ENCODE data around the gene SLC17A7. TPM values are rescaled to one million over a fixed set of nuclear protein-coding genes. Genes with fewer than 3 reads are reported as not detected.
A peak's percentile ranks its signal among the peaks of the same experiment; 100 is the strongest.

The SLC17A7 gene
- total RNA-seq, 4 donors from 2014 or later, result 1.1 to 1.7 (median 1.2) TPM

DNA sequence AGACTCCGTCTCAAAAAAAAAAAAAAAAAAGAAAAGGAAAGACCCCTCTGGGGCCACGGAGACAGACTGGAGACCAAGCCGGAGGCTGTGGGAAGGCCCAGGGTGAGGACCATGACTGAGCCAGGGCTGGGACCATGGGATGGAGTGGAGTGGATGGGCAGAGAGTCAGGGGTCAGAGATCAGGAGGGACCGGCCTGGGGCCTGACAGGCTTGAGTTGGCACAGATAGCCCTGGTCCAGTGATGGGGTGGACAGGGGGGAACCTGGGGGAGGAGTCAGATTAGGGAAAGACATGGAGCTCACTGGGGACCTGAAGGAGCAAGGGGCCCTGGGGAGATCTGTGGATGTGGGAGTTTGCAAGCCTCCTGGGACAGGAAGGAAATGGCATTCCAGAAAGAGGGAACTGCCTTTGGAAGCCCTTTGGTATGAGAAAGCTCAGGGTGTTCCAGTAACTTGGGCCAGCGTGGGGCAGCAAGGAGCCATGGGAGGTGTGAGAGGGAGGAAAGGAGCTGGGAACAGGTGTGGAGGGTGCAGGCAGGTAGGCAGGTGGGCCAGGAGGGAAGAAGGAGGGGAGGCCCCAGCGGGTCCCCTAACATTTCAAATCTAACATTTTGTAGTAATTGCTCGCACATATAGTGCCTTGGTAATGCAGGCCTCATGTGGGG lies 39.8 kb upstream of the SLC17A7 start:
- TF ChIP-seq CTCF (IDR thresholded peaks at IDR 0.05) (no peak), POLR2AphosphoS5 (IDR thresholded peaks at IDR 0.05) (no peak), EP300 (IDR thresholded peaks at IDR 0.05) (no peak), POLR2A (IDR thresholded peaks at IDR 0.05) (no peak)
- no peak overlapping the region for H3K27ac ChIP-seq
- H3K9me3 ChIP-seq, result no peaks in the 10 kb centered on the region
- H3K36me3 ChIP-seq, result peaks cover 0 to 56% of the 10 kb centered on the region in 2 donors
- no peak overlapping the region for H3K4me3 ChIP-seq
- peaks cover 0 to 18% (median 4%) of the 10 kb centered on the region in 3 donors for H3K4me1 ChIP-seq
- 71 to 82% methylated on average over 1 to 6 of the region's 7 CpGs for WGBS, 2 donors (ENCODE audit: low coverage in 1 of 2)
- no peak for ATAC-seq
- H3K27me3 ChIP-seq, result no peaks in the 10 kb centered on the region

DNA sequence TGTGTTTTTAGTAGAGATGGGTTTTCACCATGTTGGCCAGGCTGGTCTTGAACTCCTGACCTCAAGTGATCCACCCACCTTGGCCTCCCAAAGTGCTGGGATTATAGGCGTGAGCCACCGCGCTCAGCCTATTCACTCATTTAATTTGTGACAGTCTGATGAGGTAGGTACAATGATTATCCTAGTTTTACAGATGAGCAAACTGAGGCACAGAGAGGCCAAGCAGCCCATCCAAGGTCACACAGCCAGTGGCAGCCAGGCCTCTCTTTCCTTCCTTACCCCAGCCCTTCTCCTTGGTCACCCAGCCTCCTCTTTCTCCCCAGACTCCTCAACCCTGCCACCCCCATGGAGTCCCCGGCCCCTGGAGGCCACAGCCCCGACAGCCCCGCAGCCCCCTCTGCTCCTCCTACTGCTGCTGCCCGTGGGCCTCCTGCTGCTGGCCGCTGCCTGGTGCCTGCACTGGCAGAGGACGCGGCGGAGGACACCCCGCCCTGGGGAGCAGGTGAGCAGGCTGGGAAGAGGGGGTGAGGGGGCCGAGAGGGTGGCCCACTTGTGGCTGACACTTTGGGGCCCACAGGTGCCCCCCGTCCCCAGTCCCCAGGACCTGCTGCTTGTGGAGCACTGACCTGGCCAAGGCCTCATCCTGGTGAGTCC lies 38.8 kb upstream of the SLC17A7 start:
- TF ChIP-seq POLR2AphosphoS5 (IDR thresholded peaks at IDR 0.05), result no peak
- TF ChIP-seq CTCF (IDR thresholded peaks at IDR 0.05), result no peak
- TF ChIP-seq EP300 (IDR thresholded peaks at IDR 0.05), result no peak
- no peak for TF ChIP-seq POLR2A (IDR thresholded peaks at IDR 0.05)
- ATAC-seq, result no peak

GRCh38 chr19:49475995-49476880 lies 34.9 kb upstream of the SLC17A7 start:
- Histone ChIP-seq H3K27me3 (no peaks in the 10 kb centered on the region), H3K27ac (peak overlapping the region in 3 of 4 donors; percentile 86 to 90 (median 88)), H3K9me3 (no peaks in the 10 kb centered on the region), H3K4me3 (no peak overlapping the region), H3K4me1 (peaks cover 0 to 48% (median 11%) of the 10 kb centered on the region in 3 donors), H3K36me3 (peaks cover 0 to 16% of the 10 kb centered on the region in 2 donors)
- WGBS, 2 donors (ENCODE audit: low coverage in 1 of 2), result 64% methylated on average over 6 of the region's 27 CpGs; no CpG with 5 or more reads in 1 of the 2 donors
- no peak for ATAC-seq
- no peak for TF ChIP-seq POLR2A (IDR thresholded peaks at IDR 0.05)
- peak in 2 of 4 experiments; percentile 25 to 34 for TF ChIP-seq CTCF (IDR thresholded peaks at IDR 0.05)

More for the DNA sequence above, 38.8 kb upstream of the SLC17A7 start:
- no peaks in the 10 kb centered on the region for H3K27me3 ChIP-seq
- H3K27ac ChIP-seq, result no peak overlapping the region
- WGBS, 2 donors (ENCODE audit: low coverage in 1 of 2), result 89 to 94% methylated on average over 3 to 5 of the region's 14 CpGs
- H3K36me3 ChIP-seq, result peaks cover 0 to 49% of the 10 kb centered on the region in 2 donors
- peaks cover 0 to 29% (median 4%) of the 10 kb centered on the region in 3 donors for H3K4me1 ChIP-seq
- no peak overlapping the region for H3K4me3 ChIP-seq
- H3K9me3 ChIP-seq, result no peaks in the 10 kb centered on the region

- H3K27me3 ChIP-seq, result no peaks in the 10 kb centered on the region
- H3K4me3 ChIP-seq, result peak overlapping the region in 1 of 2 donors; percentile 72
- peaks cover 0 to 48% (median 11%) of the 10 kb centered on the region in 3 donors for H3K4me1 ChIP-seq
- H3K27ac ChIP-seq, result peak overlapping the region in 3 of 4 donors; percentile 86 to 90 (median 88)
- no peak for ATAC-seq
- TF ChIP-seq POLR2AphosphoS5 (IDR thresholded peaks at IDR 0.05), result no peak
- TF ChIP-seq POLR2A (IDR thresholded peaks at IDR 0.05), result no peak
- no peak for TF ChIP-seq CTCF (IDR thresholded peaks at IDR 0.05)
- TF ChIP-seq EP300 (IDR thresholded peaks at IDR 0.05), result no peak
- WGBS, 2 donors (ENCODE audit: low coverage in 1 of 2), result 30 to 37% methylated on average over 4 to 6 of the region's 15 CpGs
- H3K9me3 ChIP-seq, result no peaks in the 10 kb centered on the region
- peaks cover 0 to 15% of the 10 kb centered on the region in 2 donors for H3K36me3 ChIP-seq
These were observed 34.0 kb upstream of the SLC17A7 start for GRCh38 chr19:49475191-49475917.
